ENCODE data around the gene SPECC1.

The SPECC1 gene

DNA sequence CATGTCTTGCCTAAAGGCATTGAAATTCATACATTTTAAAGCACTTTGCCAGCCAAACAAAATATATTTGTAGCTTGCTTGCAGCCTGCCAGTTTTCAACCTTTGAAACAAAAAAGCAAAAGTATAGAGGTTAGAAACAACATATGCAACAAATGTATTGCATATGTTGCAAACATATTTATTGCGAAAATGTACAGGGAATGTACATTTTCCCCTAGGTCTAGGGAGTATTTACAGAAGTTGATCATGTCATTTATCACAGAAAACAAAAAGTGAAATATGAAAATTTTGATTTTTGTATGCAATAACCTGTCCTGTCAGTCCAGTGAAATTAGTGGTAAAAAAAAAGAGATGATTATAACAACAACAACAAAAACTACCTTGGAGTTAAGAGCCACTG, 171.5 kb downstream of the SPECC1 start:
- H3K4me3 ChIP-seq (ENCODE audit: low read depth, low read length) = no peak overlapping the region
- DNase-seq (ENCODE audit: low read depth, low spot score) = no peak
- TF ChIP-seq, protein P1, sequence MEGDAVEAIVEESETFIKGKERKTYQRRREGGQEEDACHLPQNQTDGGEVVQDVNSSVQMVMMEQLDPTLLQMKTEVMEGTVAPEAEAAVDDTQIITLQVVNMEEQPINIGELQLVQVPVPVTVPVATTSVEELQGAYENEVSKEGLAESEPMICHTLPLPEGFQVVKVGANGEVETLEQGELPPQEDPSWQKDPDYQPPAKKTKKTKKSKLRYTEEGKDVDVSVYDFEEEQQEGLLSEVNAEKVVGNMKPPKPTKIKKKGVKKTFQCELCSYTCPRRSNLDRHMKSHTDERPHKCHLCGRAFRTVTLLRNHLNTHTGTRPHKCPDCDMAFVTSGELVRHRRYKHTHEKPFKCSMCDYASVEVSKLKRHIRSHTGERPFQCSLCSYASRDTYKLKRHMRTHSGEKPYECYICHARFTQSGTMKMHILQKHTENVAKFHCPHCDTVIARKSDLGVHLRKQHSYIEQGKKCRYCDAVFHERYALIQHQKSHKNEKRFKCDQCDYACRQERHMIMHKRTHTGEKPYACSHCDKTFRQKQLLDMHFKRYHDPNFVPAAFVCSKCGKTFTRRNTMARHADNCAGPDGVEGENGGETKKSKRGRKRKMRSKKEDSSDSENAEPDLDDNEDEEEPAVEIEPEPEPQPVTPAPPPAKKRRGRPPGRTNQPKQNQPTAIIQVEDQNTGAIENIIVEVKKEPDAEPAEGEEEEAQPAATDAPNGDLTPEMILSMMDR (IDR thresholded peaks at IDR 0.05; ENCODE audit: low read depth, low read length) = no peak
- in situ Hi-C loops (cut with HindIII; ENCODE audit: low sequenced_read_pairs) = no loop called here

DNA sequence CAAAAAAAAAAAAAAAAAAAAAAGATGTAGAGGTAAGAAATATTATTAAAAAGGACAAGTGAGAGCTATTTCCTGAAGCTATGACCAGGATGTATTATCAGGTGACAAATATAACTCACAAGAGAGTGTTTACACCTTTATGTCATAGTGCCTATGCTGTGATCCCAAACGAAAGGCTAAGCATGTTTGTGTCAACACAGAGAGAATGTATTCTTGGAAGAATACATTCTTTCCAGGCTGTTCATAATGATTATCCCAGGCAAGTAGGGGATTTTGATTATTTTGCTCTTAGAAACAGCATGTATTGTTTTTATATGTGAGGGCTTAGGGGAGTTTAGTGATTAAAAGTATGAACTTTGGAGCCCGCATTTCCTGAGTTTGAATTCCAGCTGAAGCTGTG, 175.0 kb downstream of the SPECC1 start:
- TF ChIP-seq, protein P1 (IDR thresholded peaks at IDR 0.05; ENCODE audit: low read depth, low read length) = no peak
- in situ Hi-C loops (cut with HindIII; ENCODE audit: low sequenced_read_pairs) = no loop called here
- DNase-seq (ENCODE audit: low read depth, low spot score) = no peak
- H3K4me3 ChIP-seq (ENCODE audit: low read depth, low read length) = no peak overlapping the region

- no peak overlapping the region for H3K4me3 ChIP-seq (ENCODE audit: low read depth, low read length)
- in situ Hi-C loops (cut with HindIII; ENCODE audit: low sequenced_read_pairs) = no loop called here
- TF ChIP-seq, protein P1 (IDR thresholded peaks at IDR 0.05; ENCODE audit: low read depth, low read length) = no peak
- DNase-seq (ENCODE audit: low read depth, low spot score) = no peak
These were observed 175.9 kb downstream of the SPECC1 start for GRCh38 chr17:20184977-20185619.

DNA sequence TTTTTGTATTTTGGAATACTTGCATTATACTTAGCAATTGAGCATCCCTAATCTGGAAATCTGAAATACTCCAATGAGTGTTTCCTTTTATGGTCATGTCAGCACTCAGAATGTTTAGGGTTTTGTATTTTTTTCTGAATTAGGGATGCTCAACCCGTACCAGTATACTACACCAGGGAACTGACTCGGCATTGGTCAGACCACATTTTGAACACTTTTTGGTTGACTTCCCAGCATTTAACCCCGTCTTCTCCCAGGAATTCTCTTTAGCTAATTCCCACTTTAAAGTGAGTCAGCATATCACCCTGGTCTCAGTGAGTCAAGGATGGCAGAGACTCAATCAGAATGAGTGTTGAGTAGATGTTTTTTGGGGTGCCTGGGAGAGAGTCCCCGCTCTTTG, 177.9 kb downstream of the SPECC1 start:
- TF ChIP-seq, protein P1 (IDR thresholded peaks at IDR 0.05; ENCODE audit: low read depth, low read length) = no peak
- H3K4me3 ChIP-seq (ENCODE audit: low read depth, low read length) = no peak overlapping the region
- peak; percentile 68 for DNase-seq (ENCODE audit: low read depth, low spot score)
- in situ Hi-C loops (cut with HindIII; ENCODE audit: low sequenced_read_pairs) = no loop called here

DNA sequence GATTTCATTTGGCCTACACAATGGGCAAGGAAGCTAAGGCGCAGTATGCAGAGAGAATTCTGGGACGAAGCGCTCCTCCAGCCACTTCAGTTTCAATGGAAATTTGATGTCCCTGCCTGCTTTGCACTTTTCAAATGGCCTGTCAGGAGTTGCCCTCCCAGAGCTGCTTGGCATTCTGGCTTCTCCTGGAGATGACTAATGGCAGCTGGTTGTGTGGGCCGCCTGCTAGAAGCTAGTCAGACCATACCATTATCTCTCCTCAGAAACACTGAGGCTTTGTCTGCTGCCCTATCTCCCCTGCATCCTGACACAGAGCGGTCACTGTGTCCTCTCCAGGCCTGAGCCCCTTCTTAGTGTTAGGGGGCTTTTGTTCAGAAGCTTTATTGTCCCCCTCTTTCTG, 180.1 kb downstream of the SPECC1 start:
- H3K4me3 ChIP-seq (ENCODE audit: low read depth, low read length) = no peak overlapping the region
- TF ChIP-seq, protein P1 (IDR thresholded peaks at IDR 0.05; ENCODE audit: low read depth, low read length) = no peak
- in situ Hi-C loops (cut with HindIII; ENCODE audit: low sequenced_read_pairs) = no loop called here
- peak; percentile 50 for DNase-seq (ENCODE audit: low read depth, low spot score)

GRCh38 chr17:20189979-20190378, 180.8 kb downstream of the SPECC1 start:
- no peak for DNase-seq (ENCODE audit: low read depth, low spot score)
- H3K4me3 ChIP-seq (ENCODE audit: low read depth, low read length) = no peak overlapping the region
- in situ Hi-C loops (cut with HindIII; ENCODE audit: low sequenced_read_pairs) = no loop called here
- TF ChIP-seq, protein P1 (IDR thresholded peaks at IDR 0.05; ENCODE audit: low read depth, low read length) = no peak

Measured in astrocyte of the spinal cord (primary cell).